ENCODE results near the gene TMEM121B. TPM values are rescaled to one million over a fixed set of nuclear protein-coding genes. Genes with fewer than 3 reads are reported as not detected.

Gene TMEM121B
- total RNA-seq, 6 experiments from 2014 or later = 0.05 to 0.33 (median 0.19) TPM

DNA sequence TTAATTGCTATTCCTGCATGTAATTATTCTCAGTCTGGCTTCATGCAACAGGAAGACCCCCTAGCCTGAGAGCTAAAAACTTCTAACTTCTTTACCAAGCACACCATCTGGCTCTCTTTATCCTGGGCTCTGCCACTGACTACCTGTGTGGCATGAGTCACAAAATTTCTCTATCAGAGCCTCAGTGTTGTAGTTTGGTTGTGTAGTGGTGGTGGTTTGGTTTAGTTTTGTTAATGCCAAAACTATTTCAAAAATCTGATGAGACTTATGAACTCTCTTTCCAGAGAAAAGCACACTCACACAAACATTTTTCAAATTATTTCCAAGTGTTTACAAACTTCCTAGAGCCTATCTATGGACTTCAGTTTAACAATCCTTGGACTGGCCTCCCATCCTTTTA lies 43.9 kb downstream of the TMEM121B start:
- ATAC-seq = no peak
- Histone ChIP-seq H3K27me3 (no peaks in the 10 kb centered on the region), H3K27ac (no peak overlapping the region), H3K36me3 (no peaks in the 10 kb centered on the region), H3K4me3 (no peak overlapping the region), H3K4me1 (no peaks in the 10 kb centered on the region), H3K9me3 (no peaks in the 10 kb centered on the region)
- intact Hi-C loops (cut with DNase I) = no loop called here
- TF ChIP-seq, protein P1, sequence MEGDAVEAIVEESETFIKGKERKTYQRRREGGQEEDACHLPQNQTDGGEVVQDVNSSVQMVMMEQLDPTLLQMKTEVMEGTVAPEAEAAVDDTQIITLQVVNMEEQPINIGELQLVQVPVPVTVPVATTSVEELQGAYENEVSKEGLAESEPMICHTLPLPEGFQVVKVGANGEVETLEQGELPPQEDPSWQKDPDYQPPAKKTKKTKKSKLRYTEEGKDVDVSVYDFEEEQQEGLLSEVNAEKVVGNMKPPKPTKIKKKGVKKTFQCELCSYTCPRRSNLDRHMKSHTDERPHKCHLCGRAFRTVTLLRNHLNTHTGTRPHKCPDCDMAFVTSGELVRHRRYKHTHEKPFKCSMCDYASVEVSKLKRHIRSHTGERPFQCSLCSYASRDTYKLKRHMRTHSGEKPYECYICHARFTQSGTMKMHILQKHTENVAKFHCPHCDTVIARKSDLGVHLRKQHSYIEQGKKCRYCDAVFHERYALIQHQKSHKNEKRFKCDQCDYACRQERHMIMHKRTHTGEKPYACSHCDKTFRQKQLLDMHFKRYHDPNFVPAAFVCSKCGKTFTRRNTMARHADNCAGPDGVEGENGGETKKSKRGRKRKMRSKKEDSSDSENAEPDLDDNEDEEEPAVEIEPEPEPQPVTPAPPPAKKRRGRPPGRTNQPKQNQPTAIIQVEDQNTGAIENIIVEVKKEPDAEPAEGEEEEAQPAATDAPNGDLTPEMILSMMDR (IDR thresholded peaks at IDR 0.05) = no peak
- TF ChIP-seq POLR2A (IDR thresholded peaks at IDR 0.05) = no peak
- DNase-seq = no peak

DNA sequence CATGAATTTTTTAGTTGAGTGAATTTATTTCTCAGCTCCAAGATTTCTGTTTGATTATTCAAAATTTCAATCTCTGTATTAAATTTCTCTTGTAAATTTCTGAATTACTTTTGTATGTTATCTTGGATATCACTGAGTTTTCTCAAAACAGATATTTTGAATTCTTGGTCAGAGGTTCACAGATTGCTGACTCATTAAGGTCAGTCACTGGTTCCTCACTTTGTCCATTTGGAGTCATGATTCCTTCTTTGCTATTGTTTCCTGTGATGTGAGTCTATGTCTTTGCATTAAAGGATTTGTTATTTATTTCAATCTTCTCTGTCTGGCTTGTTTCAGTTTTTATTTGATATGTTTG lies 46.5 kb downstream of the TMEM121B start:
- H3K36me3 ChIP-seq = no peaks in the 10 kb centered on the region
- no peaks in the 10 kb centered on the region for H3K27me3 ChIP-seq
- no peak overlapping the region for H3K27ac ChIP-seq
- ATAC-seq (peak in 1 of 4 donors; percentile 25), DNase-seq (no peak)
- no peak for TF ChIP-seq POLR2A (IDR thresholded peaks at IDR 0.05)
- TF ChIP-seq, protein P1 (IDR thresholded peaks at IDR 0.05) = no peak
- no peak overlapping the region for H3K4me3 ChIP-seq
- no peaks in the 10 kb centered on the region for H3K9me3 ChIP-seq
- no peaks in the 10 kb centered on the region for H3K4me1 ChIP-seq
- intact Hi-C loops (cut with DNase I) = no loop called here

- no peak overlapping the region for H3K4me3 ChIP-seq
Observed at GRCh38 chr22:17072877-17073276, 48.3 kb downstream of the TMEM121B start.

More at GRCh38 chr22:17072877-17073276, 48.3 kb downstream of the TMEM121B start:
- Histone ChIP-seq H3K27ac (no peak overlapping the region), H3K36me3 (no peaks in the 10 kb centered on the region), H3K9me3 (no peaks in the 10 kb centered on the region), H3K27me3 (no peaks in the 10 kb centered on the region), H3K4me1 (no peaks in the 10 kb centered on the region)
- ATAC-seq (no peak), DNase-seq (no peak)
- intact Hi-C loops (cut with DNase I) = no loop called here
- TF ChIP-seq, protein P1 (IDR thresholded peaks at IDR 0.05) = no peak
- no peak for TF ChIP-seq POLR2A (IDR thresholded peaks at IDR 0.05)
- 44% methylated on average over 1 of the region's 1 CpG for WGBS (ENCODE audit: insufficient coverage, low coverage, low lambda C conversion rate, missing lambda C conversion rate)

Other genes with a start within 250 kb of the TMEM121B start
- gene GAB4, start 113.1 kb downstream of the TMEM121B start, total RNA-seq = not detected
- gene IL17RA, start 36.4 kb downstream of the TMEM121B start, total RNA-seq = 10 to 100 TPM in 3 of 6 experiments, 1 to 10 TPM in 3; 7.1 to 13.6 (median 9.6) TPM
- gene HDHD5, start 37.9 kb upstream of the TMEM121B start, total RNA-seq = 10 to 100 TPM; 19.4 to 44.5 (median 30.2) TPM
- gene ADA2, start 98.1 kb upstream of the TMEM121B start, total RNA-seq = 10 to 100 TPM in 2 of 6 experiments, 1 to 10 TPM in 4; 5.3 to 25.8 (median 8.8) TPM
- 10 to 100 TPM in 3 of 6 experiments, 1 to 10 TPM in 3; 4.9 to 12.3 (median 10.0) TPM for gene CECR2, start 248.1 kb upstream of the TMEM121B start, total RNA-seq

All from right lobe of liver (tissue), 6 donors.